MM.1S (cell line): Measurements from ENCODE around the gene HBE1.

Experiments used
- DNase-seq: peaks from one replicate; pipeline ENCODE4 v3.0.0-alpha.2; 2015
- H2AFZ ChIP-seq: fragments of 300-600 bp; sonication (generic); 2 replicates; pipeline ENCODE4 v1.6.0; 2016; ENCODE audit warnings: antibody characterized with exemption, low read length
- H3F3A ChIP-seq: fragments of 300-600 bp; sonication (generic); 2 replicates; pipeline ENCODE4 v1.6.1; 2016; ENCODE audit warnings: mild to moderate bottlenecking, antibody characterized with exemption, low read length, moderate library complexity, mixed read lengths; ENCODE audit not compliant: insufficient read depth
- H3K27ac ChIP-seq: fragments of 300-600 bp; sonication (generic); 2 replicates; pipeline ENCODE4 v1.5.1; 2016; ENCODE audit warnings: mild to moderate bottlenecking, low read length
- H3K27me3 ChIP-seq: fragments of 300-600 bp; sonication (generic); replicated peaks from 2 replicates; pipeline ENCODE4 v1.6.0; 2016; ENCODE audit warnings: low read length; ENCODE audit not compliant: insufficient read depth
- H3K36me3 ChIP-seq: fragments of 300-600 bp; sonication (generic); replicated peaks from 2 replicates; pipeline ENCODE4 v1.6.1; 2016; ENCODE audit warnings: mild to moderate bottlenecking, low read length, mixed read lengths; ENCODE audit not compliant: insufficient read depth
- H3K4me1 ChIP-seq: fragments of 300-600 bp; sonication (generic); 2 replicates; pipeline ENCODE4 v1.6.1; 2016; ENCODE audit warnings: low read length, mixed read lengths
- H3K4me2 ChIP-seq: fragments of 300-600 bp; sonication (generic); 2 replicates; pipeline ENCODE4 v1.6.0; 2016; ENCODE audit warnings: low read depth, low read length
- H3K4me3 ChIP-seq: fragments of 300-600 bp; sonication (generic); 2 replicates; pipeline ENCODE4 v1.5.1; 2016; ENCODE audit warnings: low read length, mixed read lengths
- H3K79me2 ChIP-seq: fragments of 300-600 bp; sonication (generic); 2 replicates; pipeline ENCODE4 v1.6.1; 2016; ENCODE audit warnings: mixed run types, low read length, mixed read lengths
- H3K9ac ChIP-seq: fragments of 300-600 bp; sonication (generic); 2 replicates; pipeline ENCODE4 v1.6.1; 2016; ENCODE audit warnings: low read length, mixed read lengths
- H3K9me2 ChIP-seq: fragments of 300-600 bp; sonication (generic); replicated peaks from 2 replicates; pipeline ENCODE4 v1.6.1; 2016; ENCODE audit warnings: mild to moderate bottlenecking, low read length, mixed read lengths; ENCODE audit not compliant: insufficient read depth
- H3K9me3 ChIP-seq: fragments of 300-600 bp; sonication (generic); replicated peaks from 2 replicates; pipeline ENCODE4 v1.6.1; 2016; ENCODE audit warnings: mild to moderate bottlenecking, low read length, mixed read lengths; ENCODE audit not compliant: insufficient read depth
- H4K20me1 ChIP-seq: fragments of 300-600 bp; sonication (generic); 2 replicates; pipeline ENCODE4 v1.6.1; 2016; ENCODE audit warnings: mild to moderate bottlenecking, low read length, moderate library complexity, mixed read lengths; ENCODE audit not compliant: insufficient read depth
- CTCF ChIP-seq: fragments of 300-600 bp; sonication (generic); IDR thresholded peaks from 2 replicates; pipeline ENCODE4 v1.5.1; 2016; ENCODE audit warnings: antibody characterized with exemption, low read length, mixed read lengths
- EZH2 ChIP-seq: fragments of 300-600 bp; sonication (generic); optimal IDR thresholded peaks from 2 replicates; pipeline ENCODE3; 2017; ENCODE audit warnings: low read depth, mild to moderate bottlenecking, antibody characterized with exemption, low read length, mixed read lengths
- EZH2phosphoT487 ChIP-seq: fragments of 300-600 bp; sonication (generic); IDR thresholded peaks from 2 replicates; pipeline ENCODE4 v1.6.1; 2018; ENCODE audit warnings: antibody characterized with exemption, low read length

Gene HBE1

DNA sequence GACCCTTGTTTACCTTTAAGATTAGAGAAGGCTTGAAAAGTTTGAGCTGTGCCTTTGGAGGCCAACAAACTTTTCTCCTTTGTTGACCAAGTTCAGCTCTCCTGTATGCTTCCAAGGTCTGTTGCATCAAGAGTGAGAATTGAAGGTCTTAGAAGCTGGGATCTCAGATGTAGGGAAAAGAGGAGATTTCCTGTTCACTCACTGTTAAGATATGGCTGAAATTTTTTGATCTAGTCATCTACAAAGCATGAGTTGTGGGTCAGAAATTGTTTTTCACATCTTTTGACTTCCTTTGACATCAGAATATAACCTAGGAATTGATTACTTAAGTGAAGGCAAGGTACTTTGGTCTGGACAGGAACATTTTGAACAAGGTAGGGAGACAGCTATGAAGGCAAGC lies 20.0 kb upstream of the HBE1 start:
- no peak overlapping the region for H3K4me3 ChIP-seq
- peak overlapping the region; percentile 19; the same call in 1 of the 2 replicates for H2AFZ ChIP-seq
- no peaks in the 10 kb centered on the region for H3K36me3 ChIP-seq
- no peaks in the 10 kb centered on the region for H3K79me2 ChIP-seq
- no peaks in the 10 kb centered on the region for H3K9me3 ChIP-seq
- no peaks in the 10 kb centered on the region for H3K9me2 ChIP-seq
- peaks cover 37% of the 10 kb centered on the region for H3K4me1 ChIP-seq
- no peaks in the 10 kb centered on the region for H3K27me3 ChIP-seq
- no peak overlapping the region for H3K4me2 ChIP-seq
- H3K27ac ChIP-seq: no peak overlapping the region
- no peak overlapping the region for H3K9ac ChIP-seq
- TF ChIP-seq EZH2phosphoT487: no peak
- TF ChIP-seq CTCF: no peak
- no peak for TF ChIP-seq EZH2
- H3F3A ChIP-seq: no peaks in the 10 kb centered on the region; the same call in 1 of the 2 replicates
- DNase-seq: no peak
- no peaks in the 10 kb centered on the region for H4K20me1 ChIP-seq

- no peak for TF ChIP-seq CTCF
- TF ChIP-seq EZH2: no peak
- no peak for TF ChIP-seq EZH2phosphoT487
- Histone ChIP-seq H3K4me3 (no peak overlapping the region), H3F3A (no peaks in the 10 kb centered on the region; the same call in 1 of the 2 replicates), H3K27ac (no peak overlapping the region), H3K36me3 (no peaks in the 10 kb centered on the region), H3K4me1 (peaks cover 37% of the 10 kb centered on the region), H2AFZ (peak overlapping the region; percentile 19; the same call in 1 of the 2 replicates), H3K9me2 (no peaks in the 10 kb centered on the region), H3K9ac (no peak overlapping the region), H3K27me3 (no peaks in the 10 kb centered on the region), H4K20me1 (no peaks in the 10 kb centered on the region), H3K4me2 (no peak overlapping the region), H3K9me3 (no peaks in the 10 kb centered on the region), H3K79me2 (no peaks in the 10 kb centered on the region)
- no peak for DNase-seq
These were observed 19.3 kb upstream of the HBE1 start for GRCh38 chr11:5288906-5289550.

- Histone ChIP-seq H3F3A (no peaks in the 10 kb centered on the region; the same call in 1 of the 2 replicates), H3K4me3 (no peak overlapping the region), H3K9me2 (no peaks in the 10 kb centered on the region), H2AFZ (no peak overlapping the region), H3K27ac (no peak overlapping the region), H3K9me3 (no peaks in the 10 kb centered on the region), H3K9ac (no peak overlapping the region), H3K4me1 (peaks cover 37% of the 10 kb centered on the region), H3K79me2 (no peaks in the 10 kb centered on the region), H3K36me3 (no peaks in the 10 kb centered on the region), H3K4me2 (no peak overlapping the region), H3K27me3 (no peaks in the 10 kb centered on the region), H4K20me1 (no peaks in the 10 kb centered on the region)
- TF ChIP-seq EZH2: no peak
- no peak for TF ChIP-seq CTCF
- TF ChIP-seq EZH2phosphoT487: no peak
- DNase-seq: no peak
These were observed 18.6 kb upstream of the HBE1 start for GRCh38 chr11:5288108-5288905.
